Right lobe of liver (tissue), 4 donors: ENCODE measurements around the gene ARTN.

Experiments used
- CTCF ChIP-seq, 4 donors: fragments of 200-600 bp in 3 of 4; fragments of 450-650 bp in 1 of 4; IDR thresholded peaks; one replicate each; pipeline versions ENCODE4 v1.5.1 to v1.8.0; 2016 to 2022; ENCODE audit warnings: antibody characterized with exemption in 4 of 4, mild to moderate bottlenecking in 2 of 4
- POLR2A ChIP-seq: fragments of 450-650 bp; IDR thresholded peaks from one replicate; pipeline ENCODE4 v1.6.1; 2017; ENCODE audit warnings: antibody characterized with exemption, mild to moderate bottlenecking
- donor health status: DM: no; HTN: no; CAD: no.
- donor health status: DM: no; HTN: no; CAD: no.
- donor health status: DM: no; HTN: yes; CAD: no.

- TF ChIP-seq CTCF (IDR thresholded peaks at IDR 0.05) (no peak), POLR2A (no peak)
Observed at GRCh38 chr1:43968348-43968948, 34.8 kb downstream of the ARTN start.
